HT-29 (cell line): ENCODE results near the gene CTR9. TPM values are rescaled to one million over a fixed set of nuclear protein-coding genes. Genes with fewer than 3 reads are reported as not detected.

Experiments used
- DNase-seq: peaks from one replicate; pipeline ENCODE4 v3.0.0-alpha.2; 2015; ENCODE audit warnings: low spot score
- total RNA-seq: library from RNA; depleted of rRNA; stranded (reverse); fragments of >200 nt; shearing (Covaris generic); gene quantifications from 2 replicates; pipeline ENCODE4 v1.2.3, GENCODE V29; 2014

CTR9 gene
- total RNA-seq, 1 experiment from 2014 or later, result 15.9 TPM

DNA sequence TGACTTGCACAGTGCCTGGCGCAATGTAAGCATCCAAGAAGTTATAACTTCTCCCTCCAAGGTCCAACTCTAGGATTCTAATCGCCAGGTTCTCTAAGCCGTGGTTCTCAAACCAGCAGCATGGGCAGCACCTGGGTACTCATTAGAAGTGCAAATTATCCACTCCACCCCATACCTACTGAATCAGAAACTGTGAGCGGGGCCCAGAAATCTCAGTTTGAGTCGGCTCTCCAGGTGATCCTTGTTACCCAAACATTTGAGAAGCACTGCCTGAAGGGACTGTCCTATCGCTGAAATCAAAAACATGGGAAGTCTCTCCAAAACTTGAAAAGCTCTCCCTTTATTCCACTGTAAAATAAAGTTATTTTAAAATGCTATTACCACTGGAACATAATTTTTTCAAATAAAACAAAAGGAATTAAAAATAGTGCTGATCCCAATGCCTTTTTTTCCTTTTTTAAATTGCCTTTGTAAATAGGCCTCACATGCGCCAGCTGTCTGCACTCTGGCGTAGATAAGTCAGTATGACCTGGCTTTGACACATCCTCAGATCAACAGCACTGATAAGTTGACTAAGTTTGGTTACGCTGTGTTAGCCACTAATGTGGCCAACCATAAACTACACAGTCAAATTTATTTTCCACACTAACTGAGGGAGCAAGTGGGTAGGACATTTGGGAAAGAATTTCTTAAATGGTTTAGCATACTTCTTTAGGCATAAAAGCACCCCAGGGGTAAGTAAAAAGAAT lies 8.4 kb upstream of the CTR9 start:
- DNase-seq, result no peak

DNA sequence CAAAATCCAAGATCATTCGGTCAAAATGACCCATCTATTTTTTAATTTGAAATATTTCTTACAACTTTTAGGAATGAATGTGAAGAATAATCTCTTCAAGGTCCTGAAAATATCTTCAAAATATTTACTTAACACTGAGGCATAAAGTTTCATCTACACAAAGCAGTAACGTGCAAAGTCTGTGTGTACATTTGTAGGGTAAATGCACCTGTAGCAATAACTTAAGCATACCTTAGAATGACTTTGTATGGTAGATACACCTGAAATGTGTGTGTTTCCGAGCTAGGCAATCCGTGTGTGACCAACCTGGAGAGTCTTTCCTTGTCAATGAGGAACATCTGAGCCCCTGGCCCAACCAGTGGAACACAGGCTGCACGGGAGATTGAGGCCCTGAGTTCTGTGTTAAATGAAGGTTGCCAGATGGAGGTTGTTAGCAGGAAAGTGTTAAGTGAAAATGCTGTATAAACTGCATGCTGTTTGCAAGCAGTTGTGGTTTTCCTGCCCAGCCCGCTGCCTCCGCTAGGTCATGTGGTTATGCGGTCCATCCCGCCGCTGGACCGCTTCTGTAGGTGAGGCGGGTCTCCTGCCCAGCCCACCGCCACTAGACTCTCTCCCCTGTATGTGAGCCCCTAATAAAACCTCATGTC lies 7.6 kb upstream of the CTR9 start:
- no peak for DNase-seq

DNA sequence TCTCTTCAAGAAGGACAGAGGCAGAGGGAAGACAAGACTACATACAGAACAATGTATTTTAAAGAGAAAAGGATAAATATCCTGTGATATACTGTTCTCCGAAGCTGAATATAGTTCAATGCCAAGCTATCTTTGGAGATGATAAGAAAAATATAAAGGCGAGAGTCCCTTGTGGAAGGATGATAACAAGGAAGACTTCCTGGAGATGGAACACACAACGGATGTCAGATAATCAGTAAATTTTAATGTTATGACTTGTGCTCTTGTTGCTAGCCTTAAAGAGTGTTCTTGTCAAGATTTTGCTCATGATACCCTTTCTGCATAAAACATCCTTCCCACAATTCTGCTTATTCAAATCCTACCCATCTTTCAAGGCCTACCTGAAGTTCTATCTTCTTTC lies 6.8 kb upstream of the CTR9 start:
- no peak for DNase-seq

DNA sequence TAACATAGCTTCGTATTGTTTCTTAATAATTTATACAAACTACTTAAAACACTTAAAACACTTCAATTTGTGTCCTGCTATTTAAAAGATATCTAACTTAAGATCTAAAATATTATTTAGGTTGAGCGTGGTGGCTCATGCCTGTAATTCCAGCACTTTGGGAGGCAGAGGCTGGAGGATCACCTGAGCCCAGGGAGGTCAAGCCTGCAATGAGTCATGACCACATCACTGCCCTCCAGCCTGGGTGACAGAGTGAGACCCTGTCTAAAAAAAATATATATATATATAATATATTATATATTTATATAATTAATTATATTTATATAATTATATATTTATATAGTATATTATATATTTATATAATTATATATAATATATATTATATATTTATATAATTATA lies 4.2 kb upstream of the CTR9 start:
- no peak for DNase-seq

DNA sequence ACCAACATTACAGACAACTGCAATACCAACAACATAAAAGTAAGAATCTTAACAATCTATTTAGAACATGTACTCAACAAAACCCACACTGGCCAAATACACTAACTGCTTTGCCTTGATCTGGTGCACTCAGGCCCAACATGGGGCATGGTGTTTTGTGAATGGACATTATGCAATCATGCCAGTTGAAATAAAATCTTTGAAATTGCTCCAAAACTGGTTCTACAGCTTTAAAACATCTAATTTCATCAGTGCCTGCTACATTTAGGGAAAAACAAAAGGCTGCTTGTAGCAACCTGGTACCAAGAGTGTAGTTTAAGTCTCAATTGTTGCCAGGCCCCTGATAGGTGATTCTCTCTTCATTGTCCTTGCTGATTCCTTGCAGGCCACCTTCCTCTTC lies 3.3 kb upstream of the CTR9 start:
- DNase-seq, result no peak

DNA sequence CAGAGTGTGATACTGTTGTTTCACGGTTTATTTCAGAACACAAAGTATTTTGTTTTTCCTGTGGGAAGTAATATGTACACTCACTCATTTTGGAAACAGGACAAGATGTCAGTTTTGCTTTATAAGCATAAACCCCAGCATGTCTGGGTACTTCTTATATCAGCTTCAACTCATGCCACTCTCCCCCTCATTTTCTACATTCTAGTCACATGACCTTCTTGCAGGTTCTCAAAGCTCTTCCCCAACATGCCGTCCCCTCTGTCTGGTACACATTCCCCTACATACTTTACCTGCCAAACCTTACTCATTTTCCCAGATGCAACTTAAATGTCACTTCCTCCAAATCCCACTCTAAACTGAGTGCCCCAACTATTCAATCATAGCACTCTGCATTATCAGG lies 1.6 kb upstream of the CTR9 start:
- DNase-seq, result no peak

DNA sequence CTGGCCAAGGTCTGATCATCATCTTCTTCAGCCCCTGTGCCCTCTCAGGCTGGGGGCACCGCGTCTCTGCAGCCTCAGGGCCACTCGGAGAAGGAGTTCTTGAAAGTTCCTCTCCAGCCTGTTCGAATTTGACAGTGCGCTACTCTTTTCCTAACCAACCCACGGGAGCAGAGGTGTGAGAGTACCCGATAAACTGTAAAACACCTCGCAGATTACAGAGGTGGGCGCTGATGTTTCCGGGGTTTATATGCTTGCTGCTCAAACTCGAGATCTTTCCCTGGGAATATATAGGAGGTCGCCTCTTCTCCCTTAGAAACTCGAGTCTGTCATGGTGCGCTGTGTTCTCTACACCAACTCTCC lies 515 bp downstream of the CTR9 start:
- peak; percentile 57 for DNase-seq

DNA sequence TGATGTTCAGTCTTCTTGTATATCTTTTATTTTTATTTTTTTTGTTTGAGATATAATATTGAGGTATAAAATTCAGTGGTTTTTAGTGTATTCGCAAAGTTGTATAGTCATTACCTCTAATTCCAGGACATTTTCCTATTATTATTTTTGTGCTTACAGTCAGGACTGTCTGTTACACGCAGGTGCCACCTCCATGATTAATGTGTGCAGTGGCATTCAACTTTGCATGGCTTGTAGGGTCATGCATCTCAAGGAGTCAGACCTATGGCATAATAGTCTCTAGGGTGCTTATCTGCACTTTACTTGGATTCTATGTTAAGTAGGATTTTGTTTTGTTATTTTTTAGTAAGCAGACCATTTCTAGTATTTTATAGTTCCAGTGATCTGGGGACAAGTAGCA lies 1.0 kb downstream of the CTR9 start:
- DNase-seq, result peak; percentile 27

DNA sequence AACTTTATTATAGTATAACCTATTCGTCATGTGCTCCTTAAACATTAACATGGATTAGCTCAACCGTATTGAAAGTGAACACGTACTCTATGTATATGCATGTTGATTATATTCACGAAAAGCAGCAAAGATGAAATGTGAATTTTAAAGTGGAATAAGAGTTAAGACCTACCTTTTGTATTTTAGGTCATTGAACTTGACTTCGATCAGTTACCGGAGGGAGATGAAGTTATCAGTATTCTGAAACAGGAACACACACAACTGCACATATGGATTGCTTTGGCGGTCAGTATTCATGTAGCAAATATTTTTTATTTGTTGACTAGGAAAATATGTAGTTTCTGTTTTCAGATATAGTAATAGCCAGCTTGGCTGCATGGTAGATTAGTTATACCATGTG lies 1.4 kb downstream of the CTR9 start:
- DNase-seq, result no peak

DNA sequence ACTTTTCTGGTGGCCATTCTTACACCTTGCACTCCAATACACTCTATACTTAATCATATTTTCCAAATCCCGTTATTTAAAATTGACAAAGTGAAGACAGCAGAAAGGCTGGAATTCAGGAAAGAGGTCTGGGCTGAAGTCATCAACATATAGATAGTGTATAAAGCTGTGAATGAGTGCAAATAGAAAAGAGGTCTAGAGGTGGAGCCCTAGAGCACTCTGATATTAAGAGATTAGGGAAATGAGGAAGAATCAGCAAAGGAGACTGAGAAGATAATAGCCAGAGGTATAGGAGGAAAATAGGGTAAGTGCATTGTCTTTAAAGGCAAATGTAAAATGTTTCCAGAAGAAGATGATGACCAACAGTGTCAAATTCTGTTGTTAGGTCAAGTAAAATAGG lies 7.9 kb downstream of the CTR9 start:
- DNase-seq, result peak; percentile 36

DNA sequence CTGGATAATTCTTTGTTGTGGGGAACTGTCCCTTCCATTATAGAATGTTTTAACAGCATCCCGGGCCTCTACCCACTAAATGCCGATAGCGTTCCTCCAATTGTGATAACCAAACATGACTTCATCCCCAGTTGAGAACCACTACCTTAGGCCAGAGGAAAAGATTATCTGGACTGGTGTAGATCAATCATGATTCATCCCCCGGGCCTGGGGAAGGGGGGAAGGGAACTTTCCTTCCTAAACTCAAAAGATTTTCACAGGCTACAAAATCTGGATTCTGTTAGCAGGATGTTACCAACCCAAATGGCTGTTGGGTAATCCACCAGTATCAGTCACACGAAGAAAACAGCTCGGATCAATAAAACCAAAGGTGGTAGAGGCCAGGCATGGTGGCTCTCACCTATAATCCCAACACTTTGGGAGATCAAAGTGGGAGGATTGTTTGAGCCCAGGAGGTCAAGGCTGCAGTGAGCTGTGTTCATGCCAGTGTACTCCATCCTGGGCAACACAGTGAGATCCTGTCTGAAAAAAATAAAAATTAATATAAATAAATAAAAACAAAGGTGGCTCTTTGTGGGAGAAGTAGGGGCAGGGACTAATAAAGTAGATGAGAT lies 10.1 kb downstream of the CTR9 start:
- no peak for DNase-seq

DNA sequence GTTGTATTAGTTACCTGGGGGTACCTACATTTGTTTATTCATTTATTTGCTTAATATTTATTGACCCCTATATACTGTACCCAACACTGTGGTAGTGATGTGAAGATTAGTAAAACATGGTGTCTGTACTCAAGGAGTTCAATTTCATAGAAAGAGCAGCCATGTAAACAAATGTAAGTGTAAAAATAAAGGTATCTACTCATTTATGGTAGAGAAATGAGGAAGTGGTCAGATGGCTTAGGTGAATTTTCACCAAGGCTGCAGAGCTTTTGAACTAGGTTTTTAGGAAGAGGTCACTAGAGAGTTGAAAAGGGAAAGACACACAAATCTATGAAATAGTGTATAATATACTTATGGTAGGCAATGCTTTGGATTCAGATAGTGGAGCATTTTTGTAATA lies 11.1 kb downstream of the CTR9 start:
- DNase-seq, result no peak

DNA sequence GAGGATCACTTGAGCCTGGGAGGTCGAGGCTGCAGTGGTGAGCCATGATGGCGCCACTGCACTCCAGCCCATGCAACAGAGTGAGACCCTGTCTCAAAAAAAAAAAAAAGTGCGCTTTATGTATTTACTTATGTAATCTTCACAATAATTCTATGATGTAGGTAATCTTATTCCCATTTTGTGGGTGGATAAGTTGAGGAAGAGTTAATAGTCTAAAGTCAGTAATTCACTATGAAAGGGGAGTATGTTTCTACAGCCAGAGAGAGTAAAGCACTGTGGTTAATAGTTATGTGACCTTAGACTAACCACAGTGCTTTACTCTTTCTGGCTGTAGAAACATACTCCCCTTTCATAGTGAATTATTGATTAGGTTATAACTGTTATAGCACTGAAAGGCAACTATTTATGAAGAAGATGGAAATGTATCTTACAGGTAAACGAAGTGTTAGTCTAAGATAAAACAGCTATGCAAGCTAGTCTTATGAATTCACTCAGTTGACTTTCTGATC lies 11.9 kb downstream of the CTR9 start:
- DNase-seq, result no peak

DNA sequence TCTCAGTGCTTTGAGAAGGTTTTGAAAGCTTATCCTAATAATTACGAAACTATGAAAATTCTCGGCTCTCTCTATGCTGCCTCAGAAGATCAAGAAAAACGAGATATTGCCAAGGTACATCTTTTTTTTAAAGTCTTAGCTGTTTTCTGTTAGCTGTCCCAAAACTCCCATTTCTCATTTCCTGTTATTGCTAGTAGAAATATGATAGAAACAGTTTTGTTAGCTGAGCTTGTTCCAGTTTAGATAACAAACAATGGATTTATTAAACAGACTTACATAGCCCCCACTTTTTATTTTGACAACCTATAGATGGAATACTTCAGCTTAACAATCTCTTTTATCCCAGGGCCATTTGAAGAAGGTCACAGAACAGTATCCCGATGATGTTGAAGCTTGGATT lies 12.7 kb downstream of the CTR9 start:
- no peak for DNase-seq

DNA sequence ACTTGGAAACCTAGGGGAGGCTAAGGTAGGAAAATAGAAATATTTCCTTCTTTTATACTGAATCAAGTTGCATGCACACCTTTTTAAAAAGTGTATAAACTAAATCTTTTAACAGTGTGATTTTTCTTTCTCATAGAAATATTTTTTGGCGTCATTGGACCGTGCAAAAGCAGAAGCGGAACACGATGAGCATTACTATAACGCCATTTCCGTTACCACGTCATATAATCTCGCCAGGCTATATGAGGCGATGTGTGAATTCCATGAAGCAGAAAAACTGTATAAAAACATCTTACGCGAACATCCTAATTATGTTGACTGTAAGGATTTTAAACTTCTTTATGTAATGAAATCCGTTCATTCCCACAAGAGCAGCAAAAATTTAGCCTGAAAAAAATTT lies 13.4 kb downstream of the CTR9 start:
- no peak for DNase-seq

DNA sequence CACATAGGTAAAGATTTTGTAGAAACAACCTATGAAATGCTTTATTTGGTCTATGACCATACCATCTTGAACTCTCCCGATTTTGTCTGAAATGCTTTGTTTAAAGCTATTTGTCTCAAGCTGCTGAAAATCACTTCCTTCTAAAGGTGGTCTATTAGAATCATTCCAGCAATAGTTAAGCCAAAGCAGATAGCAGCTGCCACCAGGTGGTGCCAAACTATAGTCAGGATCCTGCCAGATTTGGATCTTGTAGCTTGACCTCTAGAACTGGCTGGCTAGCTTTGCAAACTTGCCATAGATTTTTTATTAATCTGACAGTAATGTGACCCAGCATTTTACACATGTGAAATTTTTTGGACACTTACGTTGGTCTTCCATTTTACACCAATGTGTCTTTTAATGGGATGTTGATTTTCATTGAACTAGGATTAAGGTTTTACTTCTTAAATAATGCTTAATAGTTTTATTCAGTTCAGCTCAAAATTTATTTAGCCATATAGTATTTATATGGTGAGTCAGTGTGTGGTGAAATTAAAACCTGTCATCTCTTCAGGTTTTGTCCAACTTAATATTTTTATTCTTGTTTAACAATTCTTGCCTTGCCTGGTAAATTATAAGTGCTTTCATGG lies 19.7 kb downstream of the CTR9 start:
- DNase-seq, result peak; percentile 84

DNA sequence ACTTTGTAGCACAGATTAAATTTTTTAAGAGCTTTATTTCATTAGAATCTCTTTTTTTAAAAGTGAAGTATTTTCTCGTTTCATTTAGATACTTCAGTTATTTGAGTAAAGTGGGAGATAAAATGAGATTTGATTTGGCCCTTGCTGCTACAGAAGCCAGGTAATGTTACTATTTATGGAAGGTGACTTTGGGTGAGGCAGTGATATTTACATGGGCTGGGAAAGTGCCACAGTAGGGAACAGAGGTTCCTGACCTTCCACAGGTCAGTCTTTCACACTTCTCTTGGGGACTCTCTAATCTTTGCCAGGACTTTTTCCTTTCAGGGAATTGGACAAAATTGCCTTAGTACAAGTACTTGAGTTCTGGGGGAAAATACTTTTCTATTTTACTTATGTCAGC lies 20.4 kb downstream of the CTR9 start:
- no peak for DNase-seq

DNA sequence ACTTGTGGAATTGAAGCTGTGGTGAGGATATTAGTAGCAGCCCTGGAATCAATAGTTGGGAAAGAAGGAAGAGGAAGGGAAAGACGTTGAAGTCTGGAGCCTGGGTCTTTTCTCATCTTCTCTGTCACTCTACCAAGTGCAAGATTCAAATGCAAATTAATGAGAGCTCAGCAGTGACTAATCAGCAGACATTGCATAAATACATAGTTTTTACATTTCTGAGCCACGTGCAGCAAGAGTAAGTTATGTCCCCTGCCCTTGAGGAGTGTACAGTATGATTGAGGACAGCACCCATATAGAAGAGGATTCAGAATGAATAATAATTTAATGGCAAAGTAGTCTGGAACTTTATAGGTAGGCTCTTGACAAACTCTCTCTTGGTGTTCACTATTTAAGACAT lies 23.8 kb downstream of the CTR9 start:
- DNase-seq, result no peak

DNA sequence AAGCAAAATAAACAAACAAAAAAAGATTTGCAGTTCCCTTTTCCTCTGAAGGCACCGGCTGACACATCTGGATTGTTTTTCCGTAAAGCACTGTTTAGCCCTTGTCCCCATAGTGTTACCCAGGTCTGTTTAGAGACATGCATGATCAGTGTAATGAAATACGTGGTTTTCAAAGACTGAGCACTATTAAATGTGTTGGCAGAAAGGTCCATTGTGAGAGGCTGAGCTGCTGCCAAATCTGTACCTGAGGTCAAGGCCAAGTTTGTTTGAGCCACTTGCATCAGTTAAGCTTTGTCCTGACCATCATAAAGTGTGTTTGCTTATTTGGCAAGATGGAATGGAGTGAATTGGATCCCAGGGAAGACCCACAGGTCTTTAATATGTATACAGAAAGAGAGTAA lies 26.3 kb downstream of the CTR9 start:
- DNase-seq, result no peak

DNA sequence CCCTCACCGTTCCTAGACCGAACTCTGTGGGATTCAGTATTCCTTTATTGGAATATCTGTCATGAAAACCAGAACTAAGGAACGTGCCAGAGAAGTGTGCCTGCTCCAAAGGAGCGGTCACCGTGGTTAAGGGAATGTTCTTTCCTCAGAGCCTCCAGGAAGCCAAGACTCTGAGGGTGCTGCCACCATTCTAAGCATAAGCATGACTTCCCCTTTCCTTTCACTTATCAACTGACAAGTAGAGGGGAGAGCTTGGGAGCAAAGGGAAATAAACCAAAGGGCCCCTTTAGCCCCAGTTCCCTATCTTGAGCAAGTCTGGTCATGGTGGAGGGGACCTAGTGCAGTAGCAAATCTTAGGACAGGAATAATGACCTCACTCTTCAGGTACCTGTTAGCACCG lies 26.8 kb downstream of the CTR9 start:
- DNase-seq, result no peak

DNA sequence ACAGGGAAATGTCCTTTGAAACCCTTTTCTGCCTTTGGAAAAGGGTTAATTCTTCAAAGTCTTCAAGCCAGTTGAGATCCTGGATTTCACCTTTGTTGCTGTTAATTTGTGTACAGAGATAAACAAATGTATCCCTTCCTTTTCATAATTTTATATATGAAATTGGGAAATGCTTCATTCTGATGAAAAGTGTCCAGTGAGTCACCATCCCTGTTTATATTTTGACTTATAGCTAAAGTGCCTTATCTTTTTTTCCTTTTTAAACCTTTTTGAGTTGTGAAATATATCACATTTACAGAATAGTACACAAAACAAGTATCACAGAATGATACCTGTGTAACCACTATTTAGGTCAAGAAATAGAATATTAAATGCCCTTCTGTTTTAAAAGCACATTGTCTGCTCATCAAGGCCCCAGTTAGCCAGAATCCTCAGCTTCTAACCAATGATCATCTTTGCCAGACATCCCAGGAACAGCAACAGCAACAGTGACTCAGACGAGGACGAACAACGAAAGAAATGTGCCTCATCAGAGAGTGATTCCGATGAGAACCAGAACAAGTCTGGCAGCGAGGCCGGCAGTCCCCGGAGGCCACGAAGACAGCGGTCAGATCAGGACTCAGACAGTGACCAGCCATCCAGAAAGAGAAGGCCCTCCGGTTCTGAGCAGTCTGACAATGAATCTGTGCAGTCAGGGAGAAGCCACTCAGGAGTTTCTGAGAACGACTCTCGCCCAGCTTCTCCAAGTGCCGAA lies 27.3 kb downstream of the CTR9 start:
- no peak for DNase-seq

DNA sequence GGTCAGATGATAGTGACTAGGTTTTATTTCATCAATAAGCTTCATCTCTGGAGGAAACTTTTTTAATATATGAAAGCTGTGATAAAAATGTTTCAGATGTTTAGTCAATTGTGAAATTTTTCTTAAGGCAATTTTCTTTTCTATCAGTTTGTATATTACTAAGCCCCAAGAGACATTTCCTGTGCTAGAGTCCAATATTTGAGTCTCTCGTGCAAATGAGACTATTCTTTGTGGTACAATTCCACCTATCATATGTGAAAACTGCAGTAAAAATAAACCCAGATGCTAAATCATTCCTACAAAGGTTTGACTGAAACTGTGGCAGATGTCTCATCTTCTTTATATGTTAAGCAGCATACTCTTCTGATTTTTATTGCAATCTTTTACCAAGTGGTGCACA lies 28.0 kb downstream of the CTR9 start:
- DNase-seq, result no peak
